CD8-positive, alpha-beta memory T cell (primary cell): ENCODE results near the gene DIAPH3. TPM values are rescaled to one million over a fixed set of nuclear protein-coding genes. Genes with fewer than 3 reads are reported as not detected.
"Not testable (repeated sequence)": the region's sequence is repeated elsewhere in the genome, so short reads cannot be mapped to it uniquely, and the experiment has no call there.

Experiments
- CTCF ChIA-PET: fragments of 350-600 bp; sonication (Branson Sonifier 250); formaldehyde crosslinking; loops from one replicate; lab custom pipeline; 2021; ENCODE audit warnings: antibody characterized with exemption; lab: Charles Lee
- POLR2A ChIA-PET: fragments of 350-600 bp; sonication (Branson Sonifier 250); formaldehyde crosslinking; loops from one replicate; lab custom pipeline; 2021; ENCODE audit warnings: antibody characterized with exemption; lab: Charles Lee
- DNase-seq, 5 donors: peaks; one replicate each; pipeline versions ENCODE4 v3.0.0 to v3.0.0-alpha.2; 2020 to 2022; ENCODE audit warnings: mixed read lengths in 1 of 5
- H3K27ac ChIP-seq: one replicate; pipeline ENCODE4 v1.7.0; 2013; ENCODE audit warnings: low read depth, mild to moderate bottlenecking, low read length, moderate library complexity
- H3K27me3 ChIP-seq: 2 replicates; pipeline ENCODE4 v1.7.0; 2013; ENCODE audit warnings: low read length, mild to moderate bottlenecking; ENCODE audit not compliant: insufficient read depth, poor library complexity, severe bottlenecking
- H3K36me3 ChIP-seq: 2 replicates; pipeline ENCODE4 v1.7.0; 2013; ENCODE audit warnings: mild to moderate bottlenecking, low read length, moderate library complexity; ENCODE audit not compliant: insufficient read depth
- H3K4me1 ChIP-seq: 2 replicates; pipeline ENCODE4 v1.7.0; 2013; ENCODE audit warnings: mild to moderate bottlenecking, low read length, moderate library complexity; ENCODE audit not compliant: insufficient read depth
- H3K4me3 ChIP-seq: 2 replicates; pipeline ENCODE4 v1.7.0; 2013; ENCODE audit warnings: mild to moderate bottlenecking, low read length
- H3K9me3 ChIP-seq: 2 replicates; pipeline ENCODE4 v1.7.0; 2013; ENCODE audit warnings: mild to moderate bottlenecking, low read length
- H3K27ac Mint-ChIP-seq, 8 donors: one replicate each; pipeline ENCODE4 v1.8.0; 2020 to 2021; ENCODE audit warnings: mixed read lengths in 8 of 8, mild to moderate bottlenecking in 6 of 8, inconsistent platforms in 3 of 8, moderate library complexity in 3 of 8
- H3K27me3 Mint-ChIP-seq, 2 donors: one replicate each; pipeline ENCODE4 v1.8.0; 2020 to 2021; ENCODE audit warnings: mixed read lengths in 2 of 2, mild to moderate bottlenecking in 1 of 2, moderate library complexity in 1 of 2
- H3K36me3 Mint-ChIP-seq, 3 donors: one replicate each; pipeline ENCODE4 v1.8.0; 2020 to 2021; ENCODE audit warnings: mixed read lengths in 3 of 3, inconsistent platforms in 1 of 3, mild to moderate bottlenecking in 1 of 3
- H3K4me1 Mint-ChIP-seq, 3 donors: one replicate each; pipeline ENCODE4 v1.8.0; 2020 to 2021; ENCODE audit warnings: mixed read lengths in 3 of 3, inconsistent platforms in 1 of 3, mild to moderate bottlenecking in 1 of 3
- H3K4me3 Mint-ChIP-seq, 7 donors: one replicate each; pipeline ENCODE4 v1.8.0; 2020 to 2021; ENCODE audit warnings: mixed read lengths in 7 of 7, mild to moderate bottlenecking in 6 of 7, moderate library complexity in 4 of 7, inconsistent platforms in 2 of 7
- H3K9me3 Mint-ChIP-seq, 5 donors: one replicate each; pipeline ENCODE4 v1.8.0; 2020 to 2022; ENCODE audit warnings: mixed read lengths in 5 of 5, mild to moderate bottlenecking in 3 of 5, moderate library complexity in 2 of 5, inconsistent platforms in 1 of 5
- polyA plus RNA-seq: library from polyadenylated mRNA; unstranded; fragments of 300-500 nt; fragmentation: Illumina TruSeq; gene quantifications from one replicate; pipeline ENCODE4 v1.2.3, GENCODE V29; 2021
- total RNA-seq, 2 experiments: library from RNA; stranded (reverse); gene quantifications; one replicate each; pipeline ENCODE4 v1.2.3, GENCODE V29; 2021

DIAPH3 gene
- total RNA-seq: 10 to 100 TPM; 14.6 to 15.4 TPM
- 0.08 TPM for polyA plus RNA-seq

GRCh38 chr13:60163478-60164233, at the start of gene DIAPH3:
DIAPH3 (minus strand) TSS chr13:60163928; CDS start chr13:60163766, 162 bp downstream.
- H3K27ac Mint-ChIP-seq: peak within 1 kb of the TSS; percentile 82 to 99 (median 94)
- peaks cover 0 to 7% (median 3%) of the 10 kb centered on the region in 3 donors for H3K36me3 Mint-ChIP-seq
- Histone ChIP-seq H3K9me3 (no peaks in the 10 kb centered on the region), H3K4me3 (peak within 1 kb of the TSS; percentile 76), H3K27me3 (no peaks in the 10 kb centered on the region), H3K36me3 (no peaks in the 10 kb centered on the region), H3K4me1 (peaks cover 11% of the 10 kb centered on the region), H3K27ac (peak within 1 kb of the TSS; percentile 73)
- H3K9me3 Mint-ChIP-seq: no peaks in the 10 kb centered on the region
- POLR2A ChIA-PET: no interaction called here
- peaks cover 23 to 33% (median 31%) of the 10 kb centered on the region in 3 donors for H3K4me1 Mint-ChIP-seq
- CTCF ChIA-PET: interaction anchor here (1.2 kb wide), 1 partner anchor 10 kb away, joined by 4 read pairs; no protein-coding TSS in a partner anchor
- peak; percentile 87 to 92 (median 89) for DNase-seq
- H3K4me3 Mint-ChIP-seq: peak within 1 kb of the TSS; percentile 90 to 98 (median 95)
- peaks cover 0 to 14% of the 10 kb centered on the region in 2 donors for H3K27me3 Mint-ChIP-seq

DNA sequence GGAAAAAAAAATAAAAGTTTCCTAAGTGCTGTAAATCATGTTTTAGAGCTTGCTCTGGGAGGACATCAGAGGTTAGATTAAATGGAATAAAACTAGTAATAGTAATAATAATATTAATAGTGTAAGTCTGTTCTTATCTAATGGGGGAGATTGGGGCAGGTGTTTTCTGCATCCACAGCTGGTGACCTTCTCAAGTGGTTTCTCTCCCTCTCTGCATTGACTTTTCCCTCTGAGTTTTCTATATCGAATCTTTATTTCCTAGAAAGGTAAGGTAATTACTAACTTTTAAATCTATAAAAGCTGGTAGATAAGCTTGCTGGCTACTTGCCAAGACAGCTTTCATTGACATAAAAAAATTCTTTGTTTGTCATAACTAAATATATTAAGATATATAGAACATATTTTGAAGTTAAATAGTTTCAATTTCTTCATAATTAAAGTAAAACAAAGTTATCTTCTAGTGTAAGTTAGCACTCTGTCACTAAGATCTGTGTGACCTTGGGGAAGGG, 49.6 kb upstream of the DIAPH3 start:
- Histone ChIP-seq H3K27ac (no peak overlapping the region), H3K4me1 (no peaks in the 10 kb centered on the region), H3K27me3 (no peaks in the 10 kb centered on the region), H3K9me3 (no peaks in the 10 kb centered on the region), H3K36me3 (no peaks in the 10 kb centered on the region), H3K4me3 (no peak overlapping the region)
- ChIA-PET POLR2A (no interaction called here), CTCF (no interaction called here)
- H3K9me3 Mint-ChIP-seq: no peaks in the 10 kb centered on the region
- H3K4me1 Mint-ChIP-seq: no peaks in the 10 kb centered on the region
- H3K27me3 Mint-ChIP-seq: peaks cover 12 to 17% of the 10 kb centered on the region in 2 donors
- H3K36me3 Mint-ChIP-seq: no peaks in the 10 kb centered on the region
- H3K4me3 Mint-ChIP-seq: no peak overlapping the region
- DNase-seq: no peak
- no peak overlapping the region for H3K27ac Mint-ChIP-seq

GRCh38 chr13:60211548-60211947, 47.8 kb upstream of the DIAPH3 start:
- no peaks in the 10 kb centered on the region for H3K4me1 Mint-ChIP-seq
- H3K9me3 Mint-ChIP-seq: no peaks in the 10 kb centered on the region
- CTCF ChIA-PET: no interaction called here
- Histone ChIP-seq H3K36me3 (no peaks in the 10 kb centered on the region), H3K4me1 (no peaks in the 10 kb centered on the region), H3K27me3 (no peaks in the 10 kb centered on the region), H3K27ac (no peak overlapping the region), H3K9me3 (no peaks in the 10 kb centered on the region), H3K4me3 (no peak overlapping the region)
- POLR2A ChIA-PET: no interaction called here
- DNase-seq: no peak
- H3K27me3 Mint-ChIP-seq: peaks cover 10 to 17% of the 10 kb centered on the region in 2 donors
- H3K27ac Mint-ChIP-seq: no peak overlapping the region
- H3K36me3 Mint-ChIP-seq: no peaks in the 10 kb centered on the region
- no peak overlapping the region for H3K4me3 Mint-ChIP-seq

- Histone ChIP-seq H3K9me3 (no peaks in the 10 kb centered on the region), H3K4me3 (no peak overlapping the region), H3K4me1 (no peaks in the 10 kb centered on the region), H3K36me3 (no peaks in the 10 kb centered on the region), H3K27me3 (no peaks in the 10 kb centered on the region), H3K27ac (no peak overlapping the region)
- POLR2A ChIA-PET: no interaction called here
- H3K4me1 Mint-ChIP-seq: no peaks in the 10 kb centered on the region
- H3K27me3 Mint-ChIP-seq: peaks cover 16 to 23% of the 10 kb centered on the region in 2 donors
- DNase-seq: no peak
- CTCF ChIA-PET: no interaction called here
- no peak overlapping the region for H3K27ac Mint-ChIP-seq
- H3K4me3 Mint-ChIP-seq: no peak overlapping the region
- H3K36me3 Mint-ChIP-seq: no peaks in the 10 kb centered on the region
- H3K9me3 Mint-ChIP-seq: no peaks in the 10 kb centered on the region
Measured at GRCh38 chr13:60210510-60211330, 47.0 kb upstream of the DIAPH3 start.

- POLR2A ChIA-PET, H3K9me3 Mint-ChIP-seq, H3K9me3 ChIP-seq, H3K4me3 Mint-ChIP-seq, H3K4me1 ChIP-seq, H3K36me3 ChIP-seq, H3K27ac ChIP-seq, H3K27ac Mint-ChIP-seq, CTCF ChIA-PET, H3K4me3 ChIP-seq, H3K4me1 Mint-ChIP-seq, H3K36me3 Mint-ChIP-seq, DNase-seq, H3K27me3 ChIP-seq: not testable (repeated sequence)
- peaks cover 13 to 37% of the 10 kb centered on the region in 2 donors for H3K27me3 Mint-ChIP-seq
Measured at GRCh38 chr13:60205499-60205898, 41.8 kb upstream of the DIAPH3 start.

DNA sequence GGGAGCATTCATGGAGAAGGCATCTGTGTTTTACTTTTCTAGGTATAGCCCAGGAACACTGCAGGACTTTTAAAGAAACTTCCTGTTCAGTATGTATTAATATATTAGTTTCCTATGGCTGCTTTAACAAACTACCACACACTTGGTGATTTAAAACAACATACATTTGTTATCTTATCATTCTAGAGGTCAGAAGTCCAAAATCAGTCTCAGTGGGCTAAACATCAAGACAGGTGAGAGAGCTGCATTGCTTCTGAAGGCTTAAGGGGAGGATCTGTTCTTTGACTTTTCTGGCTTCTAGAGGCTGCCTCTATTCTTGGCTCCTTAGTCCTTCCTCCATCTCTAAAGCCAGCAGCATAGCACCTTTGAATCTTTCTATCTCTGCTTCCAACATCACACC, 37.6 kb upstream of the DIAPH3 start:
- no peaks in the 10 kb centered on the region for H3K4me1 ChIP-seq
- no peaks in the 10 kb centered on the region for H3K9me3 ChIP-seq
- Mint-ChIP-seq H3K9me3 (no peaks in the 10 kb centered on the region), H3K27me3 (peaks cover 9 to 27% of the 10 kb centered on the region in 2 donors), H3K4me3 (no peak overlapping the region), H3K4me1 (no peaks in the 10 kb centered on the region), H3K36me3 (no peaks in the 10 kb centered on the region), H3K27ac (no peak overlapping the region)
- no peak overlapping the region for H3K27ac ChIP-seq
- no peaks in the 10 kb centered on the region for H3K27me3 ChIP-seq
- ChIA-PET CTCF (no interaction called here), POLR2A (no interaction called here)
- H3K4me3 ChIP-seq: no peak overlapping the region
- DNase-seq: no peak
- H3K36me3 ChIP-seq: no peaks in the 10 kb centered on the region

DNA sequence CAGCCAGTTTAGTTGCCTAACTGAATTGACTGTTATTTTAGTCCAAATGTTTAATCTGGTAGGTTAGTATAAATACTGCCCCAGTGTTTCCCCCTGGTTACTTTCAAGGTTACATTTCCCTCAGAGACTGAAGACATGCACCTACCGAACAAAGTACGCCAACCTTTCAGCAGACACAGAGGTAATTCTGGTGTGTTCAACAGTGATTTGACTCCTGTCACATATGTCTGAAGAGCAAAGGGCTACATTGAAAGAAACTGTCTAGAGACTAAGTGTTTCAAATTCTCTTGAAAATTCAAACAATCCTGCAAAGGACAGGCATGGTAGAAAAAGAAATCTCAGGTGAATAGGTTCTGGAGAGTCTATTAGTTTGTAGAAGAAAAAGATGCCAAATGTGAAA, 32.2 kb upstream of the DIAPH3 start:
- H3K27ac Mint-ChIP-seq, DNase-seq, H3K36me3 ChIP-seq, H3K9me3 ChIP-seq, POLR2A ChIA-PET, CTCF ChIA-PET, H3K4me3 Mint-ChIP-seq, H3K9me3 Mint-ChIP-seq, H3K4me3 ChIP-seq, H3K27me3 ChIP-seq, H3K4me1 Mint-ChIP-seq, H3K27ac ChIP-seq, H3K4me1 ChIP-seq: not testable (repeated sequence)
- Mint-ChIP-seq H3K27me3 (peaks cover 9 to 29% of the 10 kb centered on the region in 2 donors), H3K36me3 (peaks cover 0 to 11% (median 0%) of the 10 kb centered on the region in 3 donors)

DNA sequence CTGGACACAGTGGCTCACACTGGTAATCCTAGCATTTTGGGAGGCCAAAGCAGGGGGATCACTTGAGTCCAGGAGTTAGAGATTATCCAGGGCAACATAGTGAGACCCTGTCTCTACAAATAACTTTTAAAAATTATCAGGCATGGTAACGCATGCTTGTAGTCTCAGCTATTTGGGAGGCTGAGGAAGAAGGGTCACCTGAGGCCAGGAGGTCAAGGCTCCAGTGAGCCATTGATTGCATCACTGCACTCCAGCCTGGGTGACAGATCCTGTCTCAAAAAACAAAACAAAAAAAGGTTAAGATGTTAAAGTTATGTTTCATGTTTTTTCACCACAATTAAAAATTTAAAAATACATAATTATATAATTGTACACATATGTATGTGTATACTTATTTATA, 19.2 kb upstream of the DIAPH3 start:
- no peak for DNase-seq
- H3K4me3 Mint-ChIP-seq: no peak overlapping the region
- Histone ChIP-seq H3K4me1 (no peaks in the 10 kb centered on the region), H3K27me3 (no peaks in the 10 kb centered on the region), H3K27ac (no peak overlapping the region), H3K9me3 (no peaks in the 10 kb centered on the region), H3K4me3 (no peak overlapping the region), H3K36me3 (no peaks in the 10 kb centered on the region)
- no peaks in the 10 kb centered on the region for H3K36me3 Mint-ChIP-seq
- POLR2A ChIA-PET: no interaction called here
- peaks cover 2 to 28% of the 10 kb centered on the region in 2 donors for H3K27me3 Mint-ChIP-seq
- H3K4me1 Mint-ChIP-seq: no peaks in the 10 kb centered on the region
- H3K27ac Mint-ChIP-seq: no peak overlapping the region
- no peaks in the 10 kb centered on the region for H3K9me3 Mint-ChIP-seq
- CTCF ChIA-PET: no interaction called here
